Activated CD8-positive, alpha-beta memory T cell treated with anti-CD3 and anti-CD28 coated beads for 4 hours (primary cell): ENCODE results near the gene PITPNM3.

Experiments
- DNase-seq, 2 donors: peaks; one replicate each; pipeline ENCODE4 v3.0.0-alpha.2; 2020; ENCODE audit warnings: low read depth in 2 of 2

The PITPNM3 gene

GRCh38 chr17:6462692-6463091 is 93.7 kb downstream of the PITPNM3 start:
- no peak for DNase-seq

- no peak for DNase-seq
These were observed 94.4 kb downstream of the PITPNM3 start for GRCh38 chr17:6461792-6462524.

- DNase-seq = no peak
These were observed 95.1 kb downstream of the PITPNM3 start for GRCh38 chr17:6461246-6461645.

- no peak for DNase-seq
These were observed 95.7 kb downstream of the PITPNM3 start for GRCh38 chr17:6460531-6461161.

GRCh38 chr17:6458460-6458950 is 97.8 kb downstream of the PITPNM3 start:
- DNase-seq = no peak

GRCh38 chr17:6457688-6458459 is 98.5 kb downstream of the PITPNM3 start:
- no peak for DNase-seq

- no peak for DNase-seq
These were observed 99.3 kb downstream of the PITPNM3 start for GRCh38 chr17:6456914-6457687.

GRCh38 chr17:6456321-6456720 is 100.0 kb downstream of the PITPNM3 start:
- no peak for DNase-seq

GRCh38 chr17:6455321-6455705 is 101.0 kb downstream of the PITPNM3 start:
- DNase-seq = no peak

GRCh38 chr17:6454495-6455320 is 101.6 kb downstream of the PITPNM3 start:
- no peak for DNase-seq

- no peak for DNase-seq
These were observed 102.9 kb downstream of the PITPNM3 start for GRCh38 chr17:6453279-6454024.

- DNase-seq = no peak
These were observed 103.7 kb downstream of the PITPNM3 start for GRCh38 chr17:6452471-6453266.

GRCh38 chr17:6450926-6451832 is 105.2 kb downstream of the PITPNM3 start:
- DNase-seq = no peak

GRCh38 chr17:6449307-6449706 is 107.0 kb downstream of the PITPNM3 start:
- DNase-seq = no peak

- no peak for DNase-seq
These were observed 107.9 kb downstream of the PITPNM3 start for GRCh38 chr17:6448473-6448872.

- no peak for DNase-seq
These were observed 109.7 kb downstream of the PITPNM3 start for GRCh38 chr17:6446516-6447100.

GRCh38 chr17:6444571-6445335 is 111.6 kb downstream of the PITPNM3 start:
- no peak for DNase-seq
